Effector memory CD8-positive, alpha-beta T cell (primary cell): ENCODE data around the gene TMC1.
"Not testable (repeated sequence)": the region's sequence is repeated elsewhere in the genome, so short reads cannot be mapped to it uniquely, and the experiment has no call there.

ENCODE experiments used
- ATAC-seq: fragments of 150-1000 bp; cut with Tn5 transposase; replicated peaks from 2 replicates; pipeline ENCODE4 v1.10.0; 2021; ENCODE audit warnings: mild to moderate bottlenecking, moderate library complexity
- DNase-seq, 3 experiments: peaks; one replicate each; pipeline ENCODE4 v3.0.0; 2021
- H3K27ac Mint-ChIP-seq, 2 donors: one replicate each; pipeline ENCODE4 v1.8.0; 2022; ENCODE audit warnings: mild to moderate bottlenecking in 2 of 2, mixed read lengths in 2 of 2, moderate library complexity in 2 of 2
- H3K27me3 Mint-ChIP-seq, 2 donors: one replicate each; pipeline ENCODE4 v1.8.0; 2022; ENCODE audit warnings: mixed read lengths in 2 of 2
- H3K36me3 Mint-ChIP-seq: one replicate; pipeline ENCODE4 v1.8.0; 2022; ENCODE audit warnings: mild to moderate bottlenecking, moderate library complexity, mixed read lengths; ENCODE audit not compliant: insufficient read depth
- H3K4me1 Mint-ChIP-seq, 2 donors: one replicate each; pipeline ENCODE4 v1.8.0; 2022; ENCODE audit warnings: low read depth in 2 of 2, mixed read lengths in 2 of 2
- H3K4me3 Mint-ChIP-seq, 2 donors: one replicate each; pipeline ENCODE4 v1.8.0; 2022; ENCODE audit warnings: mild to moderate bottlenecking in 2 of 2, mixed read lengths in 2 of 2, moderate library complexity in 2 of 2
- H3K9me3 Mint-ChIP-seq, 2 donors: one replicate each; pipeline ENCODE4 v1.8.0; 2022; ENCODE audit warnings: mixed read lengths in 2 of 2

Gene TMC1

DNA sequence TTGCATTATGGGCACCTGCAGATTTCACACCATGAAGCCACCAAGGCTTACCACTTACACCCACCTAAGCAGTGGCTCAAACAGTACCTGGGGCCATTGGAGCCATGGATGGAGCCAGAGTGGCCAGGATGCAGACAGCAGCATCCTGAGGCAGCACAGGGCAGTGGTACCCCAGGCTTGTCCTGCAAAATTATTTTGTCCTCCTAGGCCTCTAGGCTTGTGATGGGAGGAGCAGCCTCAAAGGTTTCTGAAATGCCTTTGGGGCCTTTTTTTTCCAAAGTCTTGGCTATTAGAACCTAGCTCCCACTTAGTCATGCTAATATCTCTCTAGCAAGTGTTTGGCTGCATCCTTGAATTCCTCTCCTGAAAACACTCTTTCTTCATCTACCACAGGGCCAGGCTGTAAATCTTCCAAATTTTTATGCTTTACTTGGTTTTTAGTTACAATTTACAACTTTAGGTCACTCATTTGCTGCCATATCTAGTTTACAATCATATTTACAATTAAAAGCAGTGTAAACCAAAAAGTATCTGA, 15.7 kb downstream of the TMC1 start:
- no peak overlapping the region for H3K4me3 Mint-ChIP-seq
- no peak for ATAC-seq
- H3K36me3 Mint-ChIP-seq, result no peaks in the 10 kb centered on the region
- DNase-seq, result no peak
- no peaks in the 10 kb centered on the region for H3K4me1 Mint-ChIP-seq
- H3K27me3 Mint-ChIP-seq, result peaks cover 0 to 5% of the 10 kb centered on the region in 2 donors
- H3K27ac Mint-ChIP-seq, result no peak overlapping the region
- no peaks in the 10 kb centered on the region for H3K9me3 Mint-ChIP-seq

DNA sequence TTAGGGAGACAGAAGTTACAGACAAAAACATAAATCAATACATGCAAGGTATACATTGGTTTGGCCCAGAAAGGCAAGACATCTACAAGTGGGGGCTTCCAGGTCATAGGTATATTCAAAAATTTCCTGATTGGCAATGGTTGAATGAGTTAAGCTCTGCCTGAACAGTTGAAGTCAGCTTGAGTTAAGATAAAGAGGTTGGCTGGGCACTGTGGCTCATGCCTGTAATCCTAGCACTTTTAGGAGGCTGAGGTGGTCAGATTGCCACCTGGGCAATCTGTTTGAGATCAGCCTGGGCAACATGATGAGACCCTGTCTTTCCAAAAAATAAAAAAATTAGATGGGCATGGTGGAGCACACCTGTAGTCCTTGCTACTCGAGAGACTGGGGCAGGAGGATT, 16.3 kb downstream of the TMC1 start:
- no peaks in the 10 kb centered on the region for H3K9me3 Mint-ChIP-seq
- ATAC-seq (no peak), DNase-seq (no peak)
- H3K4me3 Mint-ChIP-seq, result no peak overlapping the region
- peaks cover 0 to 3% of the 10 kb centered on the region in 2 donors for H3K27me3 Mint-ChIP-seq
- no peaks in the 10 kb centered on the region for H3K36me3 Mint-ChIP-seq
- no peak overlapping the region for H3K27ac Mint-ChIP-seq
- no peaks in the 10 kb centered on the region for H3K4me1 Mint-ChIP-seq

DNA sequence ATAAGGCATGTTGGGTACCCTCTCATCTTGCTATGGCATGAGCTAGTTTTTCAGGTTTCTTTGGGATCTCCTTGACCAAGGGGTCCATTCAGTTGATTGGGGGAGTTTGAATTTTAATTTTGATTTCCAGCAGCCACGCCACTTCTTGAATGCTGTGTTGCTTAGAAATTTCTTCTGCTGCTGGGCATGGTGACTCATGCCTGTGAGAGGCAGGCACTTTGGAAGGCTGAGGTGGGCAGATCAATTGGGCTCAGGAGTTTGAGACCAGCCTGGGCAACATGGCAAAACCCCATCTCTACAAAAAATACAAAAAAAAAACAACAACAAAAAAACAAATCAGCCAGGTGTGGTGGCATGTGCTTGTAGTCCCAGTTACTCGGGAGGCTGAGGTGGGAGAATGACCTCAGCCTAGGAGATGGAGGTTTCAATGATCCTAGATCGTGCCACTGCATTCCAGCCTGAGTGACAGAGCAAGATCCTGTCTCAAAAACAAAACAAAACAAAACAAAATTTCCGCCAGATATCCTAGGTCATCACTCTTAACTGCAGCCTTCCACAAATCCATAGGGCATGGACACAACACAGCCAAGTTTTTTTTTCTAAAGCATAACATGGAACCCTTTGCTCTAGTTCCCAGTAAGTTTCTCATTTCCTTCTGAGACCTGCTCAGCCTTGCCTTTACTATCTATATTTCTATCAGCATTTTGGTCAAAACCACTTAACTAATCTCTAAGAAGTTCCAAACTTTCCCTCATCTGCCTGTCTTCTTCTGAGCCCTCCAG, 17.7 kb downstream of the TMC1 start:
- Mint-ChIP-seq H3K4me1 (no peaks in the 10 kb centered on the region), H3K27me3 (no peaks in the 10 kb centered on the region), H3K27ac (no peak overlapping the region), H3K9me3 (no peaks in the 10 kb centered on the region), H3K36me3 (no peaks in the 10 kb centered on the region), H3K4me3 (no peak overlapping the region)
- DNase-seq (no peak), ATAC-seq (no peak)

DNA sequence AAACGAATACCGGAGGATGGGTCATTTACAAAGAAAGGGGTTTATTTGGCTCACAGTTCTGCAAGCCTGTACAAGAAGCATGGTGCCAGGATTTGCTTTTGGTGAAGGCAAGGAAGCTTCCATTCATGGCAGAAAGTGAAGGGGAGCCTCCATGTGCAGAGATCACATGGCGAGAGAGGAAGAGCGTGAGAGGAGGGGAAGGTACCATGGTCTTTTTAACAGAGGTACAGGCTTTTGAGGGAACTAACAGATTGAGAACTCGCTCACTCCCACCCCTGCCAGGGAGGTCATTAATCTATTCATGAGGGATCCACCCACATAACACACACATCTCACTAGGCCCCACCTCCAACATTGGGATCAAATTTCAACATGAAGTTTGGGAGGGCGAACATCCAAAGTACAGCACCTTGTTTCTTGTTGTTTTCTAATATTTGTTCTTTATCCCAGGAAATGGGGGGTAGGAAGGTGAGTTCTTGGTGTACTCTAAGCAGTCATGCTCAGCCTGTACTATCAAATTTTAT, 18.5 kb downstream of the TMC1 start:
- no peaks in the 10 kb centered on the region for H3K4me1 Mint-ChIP-seq
- H3K9me3 Mint-ChIP-seq, result no peaks in the 10 kb centered on the region
- DNase-seq, result no peak
- no peaks in the 10 kb centered on the region for H3K36me3 Mint-ChIP-seq
- H3K27me3 Mint-ChIP-seq, result no peaks in the 10 kb centered on the region
- ATAC-seq, result no peak
- no peak overlapping the region for H3K4me3 Mint-ChIP-seq
- H3K27ac Mint-ChIP-seq, result no peak overlapping the region

DNA sequence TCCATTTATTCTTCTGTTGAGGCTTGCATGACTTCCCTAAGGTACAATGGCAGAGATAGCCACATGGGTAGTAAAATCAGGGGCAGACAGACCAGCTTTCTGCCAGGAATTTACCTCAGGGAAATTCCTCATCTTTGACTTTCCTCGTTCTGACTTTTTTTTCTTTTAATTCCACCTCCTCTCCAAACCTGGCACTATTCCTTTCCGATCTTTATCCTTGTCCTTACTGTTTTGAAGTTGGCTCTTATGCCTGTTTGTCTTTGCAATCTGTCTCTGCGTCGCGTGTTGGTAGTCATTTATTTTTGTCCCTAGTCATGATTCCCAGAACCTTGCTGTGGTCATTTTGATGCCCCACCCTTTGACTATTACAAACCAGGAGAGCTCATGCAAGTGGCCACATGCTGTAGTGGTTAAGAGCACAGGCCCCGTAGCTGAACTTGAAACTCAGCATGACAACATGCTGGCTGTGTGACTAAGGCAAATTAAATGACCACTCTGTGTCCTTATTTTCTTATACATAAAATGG, 19.0 kb downstream of the TMC1 start:
- no peaks in the 10 kb centered on the region for H3K27me3 Mint-ChIP-seq
- no peak overlapping the region for H3K27ac Mint-ChIP-seq
- no peaks in the 10 kb centered on the region for H3K4me1 Mint-ChIP-seq
- ATAC-seq, result no peak
- H3K9me3 Mint-ChIP-seq, result no peaks in the 10 kb centered on the region
- no peaks in the 10 kb centered on the region for H3K36me3 Mint-ChIP-seq
- DNase-seq, result no peak
- no peak overlapping the region for H3K4me3 Mint-ChIP-seq

GRCh38 chr9:72542537-72542833, 21.1 kb downstream of the TMC1 start:
- not testable (repeated sequence) for ATAC-seq, H3K27me3 Mint-ChIP-seq, H3K9me3 Mint-ChIP-seq, DNase-seq, H3K4me3 Mint-ChIP-seq, H3K4me1 Mint-ChIP-seq, H3K27ac Mint-ChIP-seq, H3K36me3 Mint-ChIP-seq

DNA sequence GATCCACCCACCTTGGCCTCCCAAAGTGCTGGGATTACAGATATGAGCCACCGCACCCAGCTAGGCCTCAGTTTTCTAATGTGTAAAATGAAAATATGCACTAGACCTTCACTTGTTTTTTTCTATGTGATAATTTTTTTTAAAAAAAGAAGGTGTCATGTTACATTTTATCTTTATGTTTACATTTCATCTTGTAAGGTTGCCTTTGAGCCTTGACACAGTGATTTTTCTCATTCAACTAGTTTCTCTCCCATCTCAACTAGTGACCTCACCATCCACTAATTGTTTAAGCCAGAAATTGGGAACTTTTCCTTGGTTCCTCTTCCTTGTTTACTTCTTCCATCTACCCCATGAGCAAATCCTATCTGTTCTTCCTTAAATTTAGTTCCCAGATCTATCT, 21.5 kb downstream of the TMC1 start:
- Mint-ChIP-seq H3K4me1 (no peaks in the 10 kb centered on the region), H3K4me3 (no peak overlapping the region), H3K27me3 (no peaks in the 10 kb centered on the region), H3K9me3 (no peaks in the 10 kb centered on the region), H3K27ac (no peak overlapping the region), H3K36me3 (no peaks in the 10 kb centered on the region)
- ATAC-seq (no peak), DNase-seq (no peak)

DNA sequence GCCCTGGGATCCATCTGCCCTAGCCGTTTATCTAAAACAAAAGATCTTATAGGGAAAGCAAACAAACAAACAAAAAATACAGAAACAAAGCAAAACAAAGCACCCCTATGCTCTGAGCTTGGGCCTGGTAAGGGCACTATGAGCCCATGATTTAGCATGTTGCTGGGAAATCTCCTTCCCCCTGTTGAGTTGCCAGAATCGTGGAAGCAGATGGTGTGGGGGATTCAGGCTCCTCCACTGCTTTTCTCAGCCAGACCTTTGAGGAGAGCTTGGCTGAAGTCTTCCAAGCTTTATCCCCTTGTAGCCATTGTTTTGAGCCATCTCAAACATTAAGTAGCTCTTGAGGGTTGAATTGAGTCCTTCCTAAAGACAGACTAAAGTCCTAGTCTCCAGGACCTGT, 29.9 kb downstream of the TMC1 start:
- ATAC-seq (no peak), DNase-seq (no peak)
- Mint-ChIP-seq H3K4me1 (no peaks in the 10 kb centered on the region), H3K27me3 (peaks cover 0 to 5% of the 10 kb centered on the region in 2 donors), H3K27ac (no peak overlapping the region), H3K4me3 (no peak overlapping the region), H3K9me3 (no peaks in the 10 kb centered on the region), H3K36me3 (no peaks in the 10 kb centered on the region)

DNA sequence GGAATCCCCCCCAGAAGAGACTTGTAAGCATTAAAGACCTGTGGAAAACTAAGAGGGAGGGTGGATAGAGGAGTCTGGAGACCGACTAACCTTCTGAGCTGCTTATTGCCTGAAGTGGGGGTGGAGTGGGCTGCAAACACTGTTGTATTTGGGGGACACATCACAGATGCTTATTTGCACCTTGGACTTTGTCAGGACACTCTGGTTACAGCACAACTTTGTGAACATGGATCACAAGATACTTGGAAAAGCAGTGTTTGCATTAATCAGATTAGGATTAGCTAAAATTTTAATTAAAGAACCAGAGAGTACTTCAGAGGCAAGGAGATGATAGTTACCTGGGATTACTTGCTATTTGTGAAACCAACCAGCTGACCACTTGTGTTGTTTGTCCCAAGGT, 30.9 kb downstream of the TMC1 start:
- Mint-ChIP-seq H3K27ac (no peak overlapping the region), H3K27me3 (peaks cover 0 to 5% of the 10 kb centered on the region in 2 donors), H3K4me1 (no peaks in the 10 kb centered on the region), H3K36me3 (no peaks in the 10 kb centered on the region), H3K9me3 (no peaks in the 10 kb centered on the region), H3K4me3 (no peak overlapping the region)
- ATAC-seq (no peak), DNase-seq (no peak)

DNA sequence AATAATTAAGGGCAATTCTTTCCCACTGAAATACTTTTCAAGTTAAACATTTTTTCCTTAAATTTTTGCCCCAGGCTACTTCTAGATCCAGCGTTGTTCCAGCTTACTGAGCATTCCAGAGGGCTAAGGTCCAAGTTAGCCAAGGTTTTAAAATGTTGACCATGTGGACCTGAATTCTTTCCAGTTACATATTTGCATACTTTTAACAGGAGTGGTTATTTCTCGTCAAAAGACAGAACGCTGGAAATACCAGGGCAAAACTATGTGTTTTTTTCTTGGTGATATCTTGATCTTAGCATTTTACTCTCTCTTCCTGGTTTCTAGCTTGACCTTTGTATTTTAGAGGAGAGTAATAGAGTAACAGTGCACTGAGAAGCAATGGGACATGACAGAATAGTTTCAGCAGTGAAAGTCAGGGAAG, 32.8 kb downstream of the TMC1 start:
- Mint-ChIP-seq H3K9me3 (no peaks in the 10 kb centered on the region), H3K27me3 (peaks cover 0 to 13% of the 10 kb centered on the region in 2 donors), H3K27ac (no peak overlapping the region), H3K4me1 (peaks cover 0 to 5% of the 10 kb centered on the region in 2 donors), H3K4me3 (no peak overlapping the region), H3K36me3 (no peaks in the 10 kb centered on the region)
- DNase-seq (no peak), ATAC-seq (no peak)

GRCh38 chr9:72557549-72557948, 36.1 kb downstream of the TMC1 start:
- Mint-ChIP-seq H3K9me3 (no peaks in the 10 kb centered on the region), H3K27me3 (peaks cover 0 to 25% of the 10 kb centered on the region in 2 donors), H3K4me3 (no peak overlapping the region), H3K36me3 (peaks cover 4% of the 10 kb centered on the region), H3K4me1 (peaks cover 0 to 5% of the 10 kb centered on the region in 2 donors), H3K27ac (no peak overlapping the region)
- ATAC-seq, result peak; percentile 66
- no peak for DNase-seq

DNA sequence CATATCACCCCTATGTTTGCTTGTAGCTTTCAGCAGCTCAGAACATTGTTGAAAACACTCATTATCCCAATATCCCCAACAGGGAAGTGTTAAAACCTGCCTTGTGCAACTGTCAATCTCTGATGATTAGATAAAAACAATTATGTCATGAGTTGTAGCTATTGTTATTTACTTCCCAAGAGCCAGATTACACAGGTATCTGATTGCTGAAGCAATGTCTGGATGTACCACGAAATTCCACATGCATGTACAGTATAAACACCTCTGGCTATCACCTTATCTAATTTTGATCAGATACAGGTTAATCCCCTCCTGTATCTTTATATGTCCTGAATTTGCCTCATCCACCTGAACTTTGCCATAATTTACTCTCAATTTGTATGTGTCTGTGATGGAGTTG, 38.7 kb downstream of the TMC1 start:
- H3K27me3 Mint-ChIP-seq, result peaks cover 0 to 26% of the 10 kb centered on the region in 2 donors
- no peak overlapping the region for H3K27ac Mint-ChIP-seq
- DNase-seq, result no peak
- H3K9me3 Mint-ChIP-seq, result no peaks in the 10 kb centered on the region
- H3K4me3 Mint-ChIP-seq, result no peak overlapping the region
- peaks cover 4% of the 10 kb centered on the region for H3K36me3 Mint-ChIP-seq
- peaks cover 0 to 5% of the 10 kb centered on the region in 2 donors for H3K4me1 Mint-ChIP-seq
- no peak for ATAC-seq

DNA sequence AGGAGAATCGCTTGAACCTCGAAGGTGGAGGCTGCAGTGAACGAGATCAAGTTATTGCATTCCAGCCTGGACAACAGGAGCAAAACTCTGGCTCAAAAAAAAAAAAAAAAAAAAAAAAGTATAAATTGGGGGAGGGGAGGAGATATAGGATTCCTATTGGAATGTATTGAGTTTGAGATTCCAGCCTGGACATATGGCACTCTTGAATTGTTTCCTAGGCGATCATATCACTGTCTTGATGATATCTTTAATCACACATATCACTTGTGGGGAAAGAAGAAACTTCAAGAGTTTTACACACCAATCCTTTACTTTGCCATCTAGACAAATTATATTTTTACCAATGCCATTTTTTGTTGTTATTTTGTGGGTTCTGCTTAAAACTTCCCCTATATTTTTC, 42.4 kb downstream of the TMC1 start:
- H3K36me3 Mint-ChIP-seq, result peaks cover 4% of the 10 kb centered on the region

More for the DNA sequence above, 42.4 kb downstream of the TMC1 start:
- ATAC-seq, result no peak
- no peak overlapping the region for H3K4me3 Mint-ChIP-seq
- no peaks in the 10 kb centered on the region for H3K9me3 Mint-ChIP-seq
- peaks cover 0 to 22% of the 10 kb centered on the region in 2 donors for H3K27me3 Mint-ChIP-seq
- no peak for DNase-seq
- no peak overlapping the region for H3K27ac Mint-ChIP-seq
- no peaks in the 10 kb centered on the region for H3K4me1 Mint-ChIP-seq
